Prostate gland (tissue), 2 donors: ENCODE measurements around the gene TMEM132E. TPM values are rescaled to one million over a fixed set of nuclear protein-coding genes. Genes with fewer than 3 reads are reported as not detected.

ENCODE experiments used
- DNase-seq: peaks from one replicate; pipeline ENCODE4 v3.0.0-alpha.2; 2019; ENCODE audit warnings: low spot score
- H3K27ac ChIP-seq, 2 donors: fragments of 200-600 bp; sonication (generic); 2 replicates each; pipeline ENCODE4 v1.5.1; 2017 to 2019
- H3K27me3 ChIP-seq: fragments of 200-600 bp; sonication (generic); replicated peaks from 2 replicates; pipeline ENCODE4 v1.5.1; 2019; ENCODE audit not compliant: insufficient read depth
- H3K36me3 ChIP-seq, 2 donors: fragments of 200-600 bp; sonication (generic); 1 replicate in 1 of 2; 2 replicates in 1 of 2; pipeline versions ENCODE4 v1.5.1 to v1.8.1; 2017 to 2019
- H3K4me1 ChIP-seq: fragments of 200-600 bp; sonication (generic); replicated peaks from 2 replicates; pipeline ENCODE4 v1.5.1; 2019
- H3K4me3 ChIP-seq, 2 donors: fragments of 200-600 bp; sonication (generic); 2 replicates each; pipeline ENCODE4 v1.5.1; 2017 to 2019
- H3K9me3 ChIP-seq: fragments of 200-600 bp; sonication (generic); 2 replicates; pipeline ENCODE4 v1.5.1; 2017
- CTCF ChIP-seq, 4 experiments: fragments of 200-600 bp in 2 of 4; fragments of 450-650 bp in 2 of 4; sonication (generic) in 2 of 4; IDR thresholded peaks; 1 replicate in 3 of 4; 2 replicates in 1 of 4; pipeline ENCODE4 v1.5.1; 2016 to 2019; ENCODE audit warnings: antibody characterized with exemption in 4 of 4, mild to moderate bottlenecking in 2 of 4, moderate library complexity in 2 of 4
- POLR2A ChIP-seq: fragments of 450-650 bp; IDR thresholded peaks from one replicate; pipeline ENCODE4 v1.6.1; 2016; ENCODE audit warnings: antibody characterized with exemption, mild to moderate bottlenecking
- POLR2AphosphoS5 ChIP-seq: sonication (generic); formaldehyde crosslinking; IDR thresholded peaks from one replicate; pipeline ENCODE4 v1.6.1; 2017; ENCODE audit warnings: antibody characterized with exemption
- WGBS: methylation state at CpG from one replicate; pipeline ENCODE4 v1.1.5; 2018; 5-methylcytosine and 5-hydroxymethylcytosine counted together
- intact Hi-C: fragments of 100-400 bp; cut with DNase I; formaldehyde crosslinking; loops from one replicate; pipeline ENCODE4 v1.14.2; 2022
- total RNA-seq, 2 donors: library from RNA; depleted of rRNA; stranded (reverse); fragments of >200 nt; gene quantifications; one replicate each; pipeline ENCODE4 v1.1.0, GENCODE V29; 2016

TMEM132E gene
- total RNA-seq, 2 donors from 2014 or later, result 1.0 TPM; not detected in 1

GRCh38 chr17:34673995-34674890 lies 94.9 kb downstream of the TMEM132E start:
- TF ChIP-seq POLR2A, result no peak
- intact Hi-C loops, result no loop called here
- no peaks in the 10 kb centered on the region for H3K4me1 ChIP-seq
- H3K4me3 ChIP-seq, result no peak overlapping the region
- DNase-seq, result no peak
- no peaks in the 10 kb centered on the region for H3K27me3 ChIP-seq
- no peak overlapping the region for H3K27ac ChIP-seq
- H3K36me3 ChIP-seq, result no peaks in the 10 kb centered on the region
- no peaks in the 10 kb centered on the region for H3K9me3 ChIP-seq
- WGBS, result 32% methylated on average over 7 of the region's 7 CpGs

GRCh38 chr17:34675143-34675542 lies 95.8 kb downstream of the TMEM132E start:
- intact Hi-C loops, result no loop called here
- Histone ChIP-seq H3K4me1 (no peaks in the 10 kb centered on the region), H3K27me3 (no peaks in the 10 kb centered on the region), H3K4me3 (no peak overlapping the region), H3K9me3 (no peaks in the 10 kb centered on the region), H3K27ac (no peak overlapping the region), H3K36me3 (no peaks in the 10 kb centered on the region)
- DNase-seq, result no peak
- no peak for TF ChIP-seq CTCF (IDR thresholded peaks at IDR 0.05)
- no peak for TF ChIP-seq POLR2A
- TF ChIP-seq POLR2AphosphoS5, result no peak

- H3K4me1 ChIP-seq, result no peaks in the 10 kb centered on the region
- WGBS, result 80% methylated on average over 2 of the region's 2 CpGs
- H3K36me3 ChIP-seq, result no peaks in the 10 kb centered on the region
- no peaks in the 10 kb centered on the region for H3K9me3 ChIP-seq
- no peaks in the 10 kb centered on the region for H3K27me3 ChIP-seq
- intact Hi-C loops, result no loop called here
- H3K27ac ChIP-seq, result no peak overlapping the region
- DNase-seq, result no peak
- TF ChIP-seq CTCF (IDR thresholded peaks at IDR 0.05), result no peak
- H3K4me3 ChIP-seq, result no peak overlapping the region
Observed at GRCh38 chr17:34675605-34676004, 96.2 kb downstream of the TMEM132E start.

GRCh38 chr17:34680151-34680550 lies 100.8 kb downstream of the TMEM132E start:
- Histone ChIP-seq H3K4me1 (no peaks in the 10 kb centered on the region), H3K36me3 (no peaks in the 10 kb centered on the region), H3K4me3 (no peak overlapping the region), H3K9me3 (no peaks in the 10 kb centered on the region), H3K27me3 (peaks cover 3% of the 10 kb centered on the region), H3K27ac (no peak overlapping the region)
- no peak for TF ChIP-seq POLR2AphosphoS5
- TF ChIP-seq CTCF (IDR thresholded peaks at IDR 0.05), result no peak
- TF ChIP-seq POLR2A, result no peak
- intact Hi-C loops, result no loop called here
- DNase-seq, result no peak
- 75% methylated on average over 1 of the region's 1 CpG for WGBS

GRCh38 chr17:34682305-34682704 lies 102.9 kb downstream of the TMEM132E start:
- no peaks in the 10 kb centered on the region for H3K4me1 ChIP-seq
- no peaks in the 10 kb centered on the region for H3K36me3 ChIP-seq
- no peaks in the 10 kb centered on the region for H3K9me3 ChIP-seq
- 79% methylated on average over 6 of the region's 6 CpGs for WGBS
- intact Hi-C loops, result no loop called here
- no peak overlapping the region for H3K27ac ChIP-seq
- no peak for DNase-seq
- no peak overlapping the region for H3K4me3 ChIP-seq
- TF ChIP-seq POLR2A, result no peak
- no peak for TF ChIP-seq CTCF (IDR thresholded peaks at IDR 0.05)
- no peak for TF ChIP-seq POLR2AphosphoS5
- H3K27me3 ChIP-seq, result peaks cover 3% of the 10 kb centered on the region
